HUDEP-2 (cell line): ENCODE data around the gene LRP1.
"Not testable (repeated sequence)": the region's sequence is repeated elsewhere in the genome, so short reads cannot be mapped to it uniquely, and the experiment has no call there.

Experiments used
- DNase-seq, 76 experiments: peaks; one replicate each; lab custom pipeline; 2025; ENCODE audit not compliant: unreplicated experiment in 76 of 76; lab: John Stamatoyannopoulos, UW

LRP1 gene

DNA sequence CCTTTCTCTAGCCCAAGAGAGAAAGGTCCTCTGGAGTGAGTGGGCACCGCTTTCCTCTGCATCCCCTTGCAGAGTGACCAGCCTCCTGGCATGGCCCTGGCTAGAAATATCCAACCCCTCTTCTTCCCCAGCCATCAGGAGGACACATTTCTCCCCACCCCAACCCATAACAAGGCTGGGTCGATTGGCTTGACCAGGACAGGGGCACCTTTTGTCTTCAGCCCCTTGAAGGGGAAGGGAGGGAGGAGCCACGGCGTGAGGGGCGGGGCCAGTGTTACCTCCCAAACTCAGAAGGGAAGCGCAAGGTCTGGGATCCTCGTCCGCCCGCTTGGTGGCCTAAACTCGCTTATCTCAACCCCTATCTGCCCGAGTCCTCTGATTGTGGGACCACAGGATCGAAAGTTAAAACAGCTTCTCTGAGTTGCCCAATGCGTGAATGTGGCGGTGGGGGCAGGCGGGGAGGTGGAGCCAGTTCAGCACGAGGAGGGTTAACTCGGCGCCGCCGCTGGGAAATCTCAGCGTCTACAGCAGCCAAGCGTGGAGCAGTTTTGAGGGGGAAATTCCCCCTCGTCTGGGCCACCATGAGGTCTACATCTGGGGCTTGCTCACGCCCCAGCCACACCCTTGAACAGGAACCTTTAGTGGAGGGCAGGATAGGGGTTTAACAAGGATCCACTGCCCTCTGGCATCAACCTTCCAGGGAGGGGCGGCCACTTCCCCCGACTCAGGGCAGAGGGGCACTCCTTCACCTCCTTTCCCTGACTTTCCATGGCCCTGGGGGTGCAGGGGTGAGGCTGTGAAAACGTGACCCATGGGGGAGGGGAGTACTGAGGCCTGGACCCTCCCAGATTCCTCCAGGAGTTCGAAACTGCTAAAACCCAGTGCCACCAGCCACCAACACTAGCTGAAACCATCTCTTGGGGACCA is 17.9 kb upstream of the LRP1 start:
- DNase-seq, result peak in 69 of 76 experiments; percentile 14 to 80 (median 59)

DNA sequence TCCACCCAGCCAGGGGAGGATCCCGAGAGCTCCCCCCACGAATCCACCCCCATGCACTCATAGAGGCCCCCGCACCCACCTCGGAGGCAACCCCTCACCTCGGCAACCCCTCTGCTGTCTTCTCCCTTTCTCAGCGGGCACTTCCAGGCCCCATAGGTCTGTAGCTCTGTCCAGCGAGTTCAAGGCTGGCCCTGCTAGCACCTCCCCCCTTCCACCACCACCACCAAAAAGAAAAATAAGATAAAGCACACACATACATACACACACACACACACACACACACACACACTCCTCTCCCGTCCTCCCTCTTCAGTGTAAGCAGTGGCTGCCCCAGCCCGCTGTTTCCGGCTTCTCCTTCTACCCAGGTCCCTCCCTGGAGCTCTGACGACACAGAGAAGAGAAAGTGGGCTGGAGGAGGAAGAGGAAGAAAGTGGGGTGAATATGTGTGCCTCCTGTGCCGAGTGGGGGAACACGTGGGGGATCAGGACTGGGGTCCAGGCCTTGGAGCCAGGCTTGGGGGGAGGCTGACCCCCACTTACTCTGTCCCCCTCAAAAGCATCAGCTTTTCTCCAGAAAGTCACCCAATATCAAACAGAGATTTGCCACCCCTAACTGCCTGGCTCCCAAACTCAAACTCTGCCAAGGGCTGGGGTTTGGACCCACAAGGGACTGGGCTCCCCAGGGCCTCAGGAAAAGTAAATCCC is 17.1 kb upstream of the LRP1 start, which contains the start of gene STAT6:
Gene STAT6, minus strand, starts transcription at position 332 of the 704 bp plus-strand sequence. CDS start 3,084 bp downstream, outside the sequence.
- DNase-seq, result peak in 71 of 76 experiments; percentile 25 to 82 (median 60)

DNA sequence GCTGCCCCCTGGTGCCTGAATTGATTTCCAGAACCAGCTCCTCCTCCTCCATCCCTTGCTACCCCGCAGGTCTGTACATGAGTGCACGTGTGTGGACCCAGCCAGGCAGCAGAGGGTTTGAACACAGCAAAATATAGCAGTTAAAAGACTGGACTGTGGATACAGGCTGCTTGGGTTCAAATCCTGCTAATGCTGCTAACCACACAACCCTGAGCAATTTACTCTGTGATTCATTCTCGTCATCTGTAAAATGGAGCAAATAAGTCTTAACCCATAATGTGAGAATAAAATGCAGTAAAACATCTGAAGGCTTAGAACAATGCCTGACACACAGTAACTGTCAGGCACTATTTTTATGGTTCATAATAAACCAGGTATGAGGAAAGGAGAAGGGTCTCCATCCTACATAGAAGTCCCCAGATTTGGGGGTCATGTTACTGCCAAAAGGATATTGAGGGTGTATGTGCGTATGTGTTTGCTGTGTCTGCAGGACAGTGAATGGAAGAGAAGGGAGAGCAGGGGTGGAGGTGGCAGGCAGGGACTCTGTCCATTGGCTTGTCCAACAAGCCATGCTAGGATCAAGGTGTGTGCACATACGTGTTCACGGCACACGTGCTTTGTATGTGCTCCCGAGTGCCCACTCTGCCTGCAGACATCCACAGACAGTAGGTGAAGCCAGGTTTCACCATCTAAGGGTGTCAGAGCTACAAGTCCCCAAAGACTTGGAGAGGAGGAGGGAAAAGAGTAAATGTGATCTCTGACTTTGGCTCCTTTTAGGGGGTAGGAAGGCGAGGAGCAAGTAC is 15.6 kb upstream of the LRP1 start:
- peak in 4 of 76 experiments; percentile 46 to 61 (median 52) for DNase-seq

DNA sequence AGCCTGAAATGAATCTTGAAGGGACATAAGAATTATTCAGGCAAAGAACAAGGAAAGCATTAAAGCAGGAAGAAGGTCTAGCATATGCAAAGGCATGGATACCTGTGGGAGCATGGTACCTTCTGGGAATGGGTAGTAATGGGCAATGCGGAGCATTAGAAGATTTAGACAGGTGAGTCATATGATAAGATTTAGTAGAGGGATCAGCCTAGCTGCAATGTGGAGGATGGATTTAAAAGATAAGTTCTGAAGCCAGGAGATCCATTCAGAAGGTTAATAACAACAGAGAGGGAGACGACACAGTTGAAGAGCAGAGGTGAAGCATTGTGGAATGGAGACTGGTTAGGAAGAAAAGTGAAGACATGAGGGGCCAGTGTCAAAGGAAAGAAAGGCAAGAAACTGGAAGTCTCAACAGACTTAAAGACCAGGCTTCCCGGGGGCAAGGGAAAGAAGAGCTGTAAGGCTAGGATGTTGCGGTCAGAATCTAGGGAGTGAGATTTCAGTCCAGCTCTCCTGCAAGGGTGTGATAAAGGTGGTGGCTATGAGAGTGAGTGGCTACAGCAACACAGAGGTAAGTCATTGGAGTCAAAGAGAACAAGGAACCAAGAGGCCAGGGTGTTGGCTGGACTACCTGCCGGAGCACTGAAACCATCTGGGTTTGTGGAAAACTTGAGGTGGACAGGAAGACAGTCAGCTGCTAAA is 11.6 kb upstream of the LRP1 start:
- DNase-seq, result no peak

GRCh38 chr12:57118711-57119271 is 9.5 kb upstream of the LRP1 start:
- no peak for DNase-seq

DNA sequence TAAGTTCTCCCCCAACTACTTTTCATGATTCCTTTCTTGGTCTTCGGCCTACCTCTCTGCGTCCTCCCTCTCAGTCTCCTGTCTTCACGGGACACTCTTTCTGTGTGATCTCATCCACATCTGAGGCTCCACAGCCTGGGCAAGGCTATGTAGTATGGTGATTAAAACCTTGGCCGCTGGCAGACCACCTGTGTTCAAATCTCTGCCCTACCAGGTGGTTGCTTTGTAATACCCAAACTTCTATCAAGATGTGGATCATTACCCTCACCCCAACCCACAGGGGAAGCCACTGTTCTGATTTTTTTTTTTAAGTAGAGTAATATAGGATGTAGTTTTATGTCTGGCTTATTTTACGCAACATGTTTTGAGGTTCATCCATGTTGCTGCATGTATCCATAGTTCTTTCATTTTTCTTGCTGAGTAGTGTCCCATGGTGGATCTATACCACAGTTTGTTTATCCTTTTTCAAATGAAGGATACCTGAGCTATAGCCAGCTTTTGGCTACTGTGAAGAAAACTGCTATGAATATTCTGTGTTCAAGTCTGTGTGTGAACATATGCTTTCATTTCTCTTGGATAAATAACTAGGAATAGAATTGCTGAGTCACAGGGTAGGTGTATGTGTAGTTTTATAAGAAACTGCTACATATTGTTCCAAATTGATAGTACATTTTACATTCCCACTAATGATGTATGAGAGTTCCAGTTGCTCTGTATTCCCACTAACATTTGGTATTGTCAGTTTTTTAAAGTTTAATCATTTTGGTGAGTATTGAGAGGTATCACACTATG is 8.8 kb upstream of the LRP1 start:
- no peak for DNase-seq

DNA sequence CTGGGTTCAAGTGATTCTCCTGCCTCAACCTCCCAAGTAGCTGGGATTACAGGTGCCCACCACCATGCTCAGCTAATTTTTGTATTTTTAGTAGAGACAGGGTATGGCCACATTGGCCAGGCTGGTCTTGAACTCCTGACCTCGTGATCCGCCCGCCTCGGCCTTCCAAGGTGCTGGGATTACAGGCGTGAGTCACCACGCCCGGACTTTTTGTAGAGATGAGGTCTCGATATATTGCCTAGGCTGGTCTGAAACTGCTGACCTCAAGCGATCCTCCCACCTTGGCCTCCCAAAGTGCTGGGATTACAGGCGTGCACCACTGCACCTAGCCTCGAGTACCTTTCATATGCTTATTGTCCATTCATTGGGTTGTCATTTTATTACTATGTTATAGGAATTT is 7.6 kb upstream of the LRP1 start:
- DNase-seq, result not testable (repeated sequence)

DNA sequence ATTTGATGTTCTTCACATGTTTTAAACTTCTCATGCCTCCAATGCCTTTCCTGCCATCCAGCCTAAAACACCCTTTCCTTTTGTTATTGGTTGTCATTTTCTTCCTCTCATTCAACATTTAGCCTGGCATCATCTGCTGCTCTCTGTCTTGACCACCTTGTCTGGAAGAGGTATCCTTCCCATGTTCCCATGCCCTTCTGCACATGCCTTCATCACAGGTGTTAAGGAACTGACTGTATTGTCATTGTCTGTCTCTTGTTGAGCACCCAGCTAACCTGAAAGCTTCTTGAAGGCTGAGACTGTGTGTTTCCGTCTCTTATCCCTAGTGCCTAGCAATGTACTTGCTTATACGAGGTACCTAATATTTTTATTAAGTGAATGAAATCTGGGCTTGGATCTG is 4.5 kb upstream of the LRP1 start:
- DNase-seq, result no peak

GRCh38 chr12:57124261-57124877 is 3.9 kb upstream of the LRP1 start:
- peak in 65 of 76 experiments; percentile 12 to 78 (median 50) for DNase-seq

DNA sequence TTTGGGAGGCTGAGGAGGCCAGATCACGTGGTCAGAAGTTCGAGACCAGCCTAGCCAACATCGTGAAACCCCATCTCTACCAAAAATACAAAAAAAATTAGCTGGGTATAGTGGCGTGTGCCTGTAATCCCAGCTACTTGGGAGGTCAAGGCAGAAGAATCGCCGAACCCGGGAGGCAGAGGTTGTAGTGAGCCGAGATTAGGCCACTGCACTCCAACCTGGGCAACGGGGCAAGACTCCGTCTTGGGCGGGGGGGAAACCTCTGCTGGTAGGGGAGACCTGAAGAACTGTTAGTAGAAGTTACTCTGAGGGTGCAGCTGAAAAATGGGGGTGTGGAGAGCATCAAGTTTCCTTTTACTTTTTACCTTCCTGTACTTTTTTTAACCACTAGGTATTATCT is 2.2 kb upstream of the LRP1 start:
- DNase-seq, result no peak

DNA sequence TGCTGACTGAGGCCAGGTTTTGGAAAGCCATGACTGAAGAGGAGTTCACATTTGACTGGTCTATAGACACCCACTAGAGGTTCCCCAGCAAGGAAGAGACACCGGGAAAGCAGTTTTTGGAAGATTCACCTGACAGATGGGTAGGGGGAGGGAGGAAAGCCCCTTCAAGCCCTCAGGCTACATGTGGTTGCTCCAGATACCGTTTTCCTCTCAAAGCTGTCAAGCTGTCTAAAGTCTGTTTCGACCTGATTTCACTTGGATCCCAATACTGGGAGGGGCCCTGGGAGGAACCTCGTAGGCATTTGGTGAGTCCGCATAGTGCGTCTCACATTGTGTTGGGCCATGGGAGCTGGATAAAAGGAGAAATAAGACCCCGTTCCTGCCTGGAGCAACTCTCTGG is 1.7 kb upstream of the LRP1 start:
- DNase-seq, result peak in 1 of 76 experiments; percentile 11

- peak in 40 of 76 experiments; percentile 1 to 48 (median 26) for DNase-seq
Measured at GRCh38 chr12:57127101-57127725, 1.1 kb upstream of the LRP1 start.

- no peak for DNase-seq
Measured at GRCh38 chr12:57128519-57129247, 400 bp downstream of the LRP1 start.

DNA sequence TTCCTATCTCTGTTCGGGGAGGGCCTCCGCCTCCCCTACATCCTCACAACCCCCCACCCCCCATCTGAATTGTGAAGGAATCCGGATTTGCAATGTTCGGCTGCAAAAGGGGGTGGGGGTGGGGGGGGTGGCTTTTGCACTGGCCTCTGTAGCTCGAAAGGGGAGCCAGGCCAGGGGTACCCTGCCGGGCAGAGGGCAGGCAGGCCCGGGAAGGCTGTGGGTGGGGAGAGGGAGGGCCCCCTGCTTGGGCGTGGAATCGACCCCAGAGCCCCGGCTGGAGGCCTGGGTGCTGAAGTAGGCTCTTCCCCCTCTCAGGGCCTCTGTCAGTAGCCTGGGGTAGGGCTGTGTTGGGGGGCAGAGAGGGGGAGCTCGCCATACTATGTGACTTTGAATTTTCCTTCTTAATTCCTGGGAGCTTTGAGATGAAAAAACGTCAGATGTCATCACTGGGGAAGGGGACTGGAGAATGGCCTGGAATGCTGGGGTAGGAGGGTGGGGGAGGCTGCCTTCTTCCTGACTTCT is 1.1 kb downstream of the LRP1 start:
- no peak for DNase-seq

DNA sequence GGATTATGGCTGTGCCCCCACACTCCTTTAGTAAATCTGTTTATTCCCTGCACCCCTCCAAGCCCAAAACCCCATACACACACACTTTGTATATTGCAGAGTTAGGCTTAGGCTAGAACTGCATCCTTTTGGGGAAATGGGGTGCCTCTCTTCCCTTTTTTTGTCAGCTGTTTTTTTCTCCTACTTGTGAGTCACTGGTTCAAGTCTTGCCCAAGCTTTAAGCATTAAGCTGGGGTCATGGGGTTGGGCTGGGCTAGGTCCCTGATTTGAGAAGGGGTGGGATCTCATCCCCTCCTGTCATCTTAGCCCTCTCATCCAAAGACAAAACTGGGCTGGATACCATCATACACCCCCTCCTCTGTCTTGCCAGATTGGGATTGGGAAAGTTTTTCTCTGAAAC is 1.6 kb downstream of the LRP1 start:
- no peak for DNase-seq

DNA sequence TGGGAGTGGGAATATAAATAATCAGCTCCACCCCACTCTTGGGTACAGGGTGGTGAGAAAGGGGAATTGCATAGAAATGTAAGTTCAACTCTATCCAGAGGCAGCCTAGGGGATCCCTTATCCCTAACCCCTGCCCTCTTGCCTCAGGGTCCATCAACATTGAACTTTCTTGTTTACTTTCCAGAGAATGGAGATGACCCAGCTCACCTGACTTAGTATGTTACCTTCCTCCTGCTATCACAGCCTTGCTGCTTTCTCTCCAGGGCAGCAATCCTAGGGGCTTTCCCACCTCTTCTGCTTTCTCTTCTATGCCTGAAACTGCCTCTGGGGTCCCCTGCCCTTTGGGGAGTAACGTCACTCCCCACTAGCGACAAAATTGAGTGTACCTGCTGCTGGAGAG is 2.7 kb downstream of the LRP1 start:
- DNase-seq, result no peak
